GM23248 (cell line): ENCODE results near the gene HAO2.

ENCODE experiments used
- EZH2 ChIP-seq: fragments of 200-600 bp; sonication (generic); IDR thresholded peaks from 2 replicates; pipeline ENCODE4 v1.6.1; 2018; ENCODE audit warnings: antibody characterized with exemption, mild to moderate bottlenecking; ENCODE audit not compliant: insufficient read depth, poor library complexity, severe bottlenecking
- EZH2phosphoT487 ChIP-seq: fragments of 200-600 bp; sonication (generic); IDR thresholded peaks from 2 replicates; pipeline ENCODE4 v1.6.1; 2018; ENCODE audit warnings: antibody characterized with exemption, moderate library complexity, mild to moderate bottlenecking, low read depth; ENCODE audit not compliant: insufficient read depth

GRCh38 chr1:119416006-119416640 lies 47.5 kb downstream of the HAO2 start:
- TF ChIP-seq EZH2phosphoT487, result no peak
- no peak for TF ChIP-seq EZH2
